K562 (cell line): Measurements from ENCODE around the gene KCNJ14. TPM values are rescaled to one million over a fixed set of nuclear protein-coding genes. Genes with fewer than 3 reads are reported as not detected.
A peak's percentile ranks its signal among the peaks of the same experiment; 100 is the strongest.

Experiments
- ETS1 ChIP-seq: conservative IDR thresholded peaks from 2 replicates; pipeline ENCODE4 v1.6.1; 2011; ENCODE audit warnings: low read depth, mild to moderate bottlenecking, low read length; ENCODE audit not compliant: control insufficient read depth
- JUNB ChIP-seq: fragments of 450-650 bp; formaldehyde crosslinking; conservative IDR thresholded peaks from 2 replicates; pipeline ENCODE4 v1.4.0; 2020; ENCODE audit warnings: mild to moderate bottlenecking
- MBD1 ChIP-seq: fragments of 250-450 bp; sonication (Bioruptor Pico); IDR thresholded peaks from 2 replicates; pipeline ENCODE4 v1.8.0; 2022; ENCODE audit warnings: inconsistent platforms
- NFXL1 ChIP-seq: fragments of 450-650 bp; formaldehyde crosslinking; IDR thresholded peaks from 2 replicates; pipeline ENCODE4 v1.4.0; 2021; ENCODE audit warnings: mild to moderate bottlenecking
- RREB1 ChIP-seq: fragments of 250-450 bp; sonication (Bioruptor Pico); IDR thresholded peaks from 2 replicates; pipeline ENCODE4 v1.4.0; 2020
- SMAD4 ChIP-seq: fragments of 250-450 bp; sonication (Bioruptor Pico); conservative IDR thresholded peaks from 2 replicates; pipeline ENCODE4 v1.8.0; 2021; ENCODE audit warnings: inconsistent platforms, mild to moderate bottlenecking, moderate library complexity
- TCF7 ChIP-seq: sonication (generic); IDR thresholded peaks from 2 replicates; pipeline ENCODE4 v1.6.1; 2016; ENCODE audit warnings: antibody characterized with exemption, borderline replicate concordance
- ZBTB26 ChIP-seq: fragments of 450-650 bp; formaldehyde crosslinking; IDR thresholded peaks from 2 replicates; pipeline ENCODE4 v1.4.0; 2022; ENCODE audit warnings: missing genetic modification characterization
- ZBTB49 ChIP-seq: sonication (generic); formaldehyde crosslinking; IDR thresholded peaks from 2 replicates; pipeline ENCODE4 v1.8.0; 2022; ENCODE audit warnings: missing genetic modification reagents, mild to moderate bottlenecking, borderline replicate concordance
- ZBTB9 ChIP-seq: fragments of 450-650 bp; formaldehyde crosslinking; IDR thresholded peaks from 2 replicates; pipeline ENCODE4 v1.4.0; 2020; ENCODE audit warnings: mild to moderate bottlenecking, moderate library complexity
- ZNF134 ChIP-seq: fragments of 250-450 bp; sonication (Bioruptor Pico); conservative IDR thresholded peaks from 2 replicates; pipeline ENCODE4 v1.4.0; 2020
- ZNF263 ChIP-seq: sonication (generic); formaldehyde crosslinking; IDR thresholded peaks from 2 replicates; pipeline ENCODE4 v1.8.0; 2022; ENCODE audit warnings: mild to moderate bottlenecking, missing genetic modification reagents, borderline replicate concordance
- ZNF583 ChIP-seq: fragments of 250-450 bp; sonication (Bioruptor Pico); IDR thresholded peaks from 2 replicates; pipeline ENCODE4 v1.4.0; 2020
- polyA plus RNA-seq, 8 experiments: library from polyadenylated mRNA; depleted of rRNA in 4 of 8; stranded (reverse) in 5 of 8; unstranded in 3 of 8; fragments of >200 nt; fragmentation: Nextera tagmentation in 2 of 8; fragmentation: Illumina TruSeq in 1 of 8; extraction: Ambion mirVana in 2 of 8; extraction: Trizol in 1 of 8; gene quantifications; 2 replicates each; pipeline versions ENCODE4 v1.2.1 to v1.2.3, GENCODE V29; 2011 to 2014; ENCODE audit warnings: inconsistent platforms in 1 of 8, missing spikeins in 1 of 8
- total RNA-seq, 7 experiments: library from RNA; depleted of rRNA in 6 of 7; stranded (reverse); fragments of >200 nt in 6 of 7; fragmentation: Illumina TruSeq in 2 of 7; extraction: Trizol in 2 of 7; gene quantifications; 2 replicates each; pipeline versions ENCODE4 v1.2.1 to v1.2.3, GENCODE V29; 2011 to 2021; ENCODE audit warnings: low replicate concordance in 1 of 7

KCNJ14 gene
- total and polyA plus RNA-seq, 9 of the 15 experiments (the other 6 are each of a cell fraction or from before 2014, with no cell fraction given): 0.15 to 1.6 (median 0.49) TPM

GRCh38 chr19:48469289-48469881, 14.0 kb downstream of the KCNJ14 start, which contains the start of gene CYTH2 (continued):
- TF ChIP-seq ZNF583: peak; percentile 76
- TF ChIP-seq MBD1: no peak
- TF ChIP-seq ZBTB9 (CRISPR knock-in tag): peak; percentile 89
- TF ChIP-seq TCF7: no peak
- no peak for TF ChIP-seq ZNF134 (CRISPR knock-in tag)
- TF ChIP-seq ZBTB26 (CRISPR knock-in tag): 0 out of 2 replicates have a peak, but pooled peaks have one; percentile 65
- 0 out of 2 replicates have a peak, but pooled peaks have one; percentile 43 for TF ChIP-seq ZBTB49 (CRISPR knock-in tag)
- TF ChIP-seq ETS1: no peak; the same call in 1 of the 2 replicates
- TF ChIP-seq ZNF263: peak; percentile 46; the same call in 1 of the 2 replicates
- TF ChIP-seq SMAD4 (CRISPR knock-in tag): peak; percentile 88
- TF ChIP-seq RREB1 (CRISPR knock-in tag): peak; percentile 59; the same call in 1 of the 2 replicates
- no peak for TF ChIP-seq JUNB (CRISPR knock-in tag)
- TF ChIP-seq NFXL1 (CRISPR knock-in tag): no peak
